GM12892 (cell line): ENCODE data around the gene KRTAP10-1.

Source experiments
- POLR2A ChIP-seq: IDR thresholded peaks from 2 replicates; pipeline ENCODE4 v1.6.1; 2011; ENCODE audit warnings: low read depth, low read length, control low read depth
- POLR2AphosphoS5 ChIP-seq: IDR thresholded peaks from 2 replicates; pipeline ENCODE4 v1.6.1; 2011; ENCODE audit warnings: low read depth, low read length, control low read depth
- TAF1 ChIP-seq: IDR thresholded peaks from 2 replicates; pipeline ENCODE4 v1.6.1; 2011; ENCODE audit warnings: low read depth, mild to moderate bottlenecking, control low read depth, low read length, borderline replicate concordance

DNA sequence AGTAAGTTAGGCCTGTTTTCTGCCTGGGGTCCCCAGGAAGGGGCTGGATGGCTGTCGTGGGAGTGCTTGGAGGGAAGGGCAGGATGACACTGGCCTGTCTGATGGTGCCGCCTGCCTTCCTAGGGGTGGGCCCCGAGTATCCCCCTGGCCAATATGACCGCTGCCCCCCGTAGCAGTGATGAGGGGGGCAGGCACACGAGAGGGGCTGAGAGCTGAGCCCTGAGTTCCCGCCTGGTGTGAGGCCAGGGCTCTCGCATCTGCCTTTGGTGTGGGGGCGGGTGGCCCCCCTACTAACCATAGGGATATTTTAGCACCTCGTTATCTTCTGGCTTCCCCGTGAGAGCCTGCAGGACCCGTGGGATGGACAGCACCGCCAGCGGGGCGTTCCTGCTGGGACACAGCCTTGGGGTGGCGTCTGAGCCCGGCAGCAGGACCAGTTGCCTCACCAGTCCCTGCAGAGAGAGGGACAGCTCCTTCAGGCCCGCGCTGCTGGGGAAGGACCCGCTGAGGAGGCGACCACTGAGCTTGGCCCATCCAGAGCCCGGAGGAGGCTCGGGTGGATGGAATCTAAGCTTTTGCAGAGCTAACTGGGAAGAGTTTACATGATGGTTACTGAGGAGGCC is 10.4 kb downstream of the KRTAP10-1 start:
- TF ChIP-seq POLR2AphosphoS5: no peak
- no peak for TF ChIP-seq POLR2A
- TF ChIP-seq TAF1: no peak
